ENCODE measurements around the gene FAM193B. TPM values are rescaled to one million over a fixed set of nuclear protein-coding genes. Genes with fewer than 3 reads are reported as not detected.
A peak's percentile ranks its signal among the peaks of the same experiment; 100 is the strongest.
"Not testable (repeated sequence)": the region's sequence is repeated elsewhere in the genome, so short reads cannot be mapped to it uniquely, and the experiment has no call there.

The FAM193B gene
- total RNA-seq, 1 experiment from 2014 or later = 33.8 TPM

DNA sequence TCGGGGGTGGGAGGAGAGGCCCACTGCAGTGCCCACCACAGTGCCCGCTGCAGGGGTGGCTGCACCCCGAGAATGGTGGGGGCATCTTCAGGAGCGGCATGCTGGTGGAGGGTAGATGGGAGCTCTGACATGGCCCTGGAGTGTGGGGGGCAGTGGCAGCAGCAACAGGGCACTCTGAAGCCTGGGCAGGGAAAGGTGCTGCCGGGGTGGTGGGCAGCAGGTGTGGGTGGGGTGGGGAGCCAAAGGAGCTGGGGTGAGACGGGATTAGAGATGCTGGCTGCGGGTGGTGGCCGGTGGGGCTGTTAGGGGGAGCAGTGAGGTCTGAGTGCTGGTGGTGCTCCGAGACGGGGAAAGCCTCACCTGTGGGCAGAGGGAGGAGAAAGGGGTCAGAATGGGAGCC, 18.0 kb downstream of the FAM193B start:
- Histone ChIP-seq H3K36me3 (peaks cover 41% of the 10 kb centered on the region), H3K4me1 (peaks cover 22% of the 10 kb centered on the region), H3K27me3 (no peaks in the 10 kb centered on the region), H3K9me3 (replicated peaks) (no peaks in the 10 kb centered on the region), H3K27ac (no peak overlapping the region), H3K4me3 (no peak overlapping the region)
- no peak for DNase-seq

DNA sequence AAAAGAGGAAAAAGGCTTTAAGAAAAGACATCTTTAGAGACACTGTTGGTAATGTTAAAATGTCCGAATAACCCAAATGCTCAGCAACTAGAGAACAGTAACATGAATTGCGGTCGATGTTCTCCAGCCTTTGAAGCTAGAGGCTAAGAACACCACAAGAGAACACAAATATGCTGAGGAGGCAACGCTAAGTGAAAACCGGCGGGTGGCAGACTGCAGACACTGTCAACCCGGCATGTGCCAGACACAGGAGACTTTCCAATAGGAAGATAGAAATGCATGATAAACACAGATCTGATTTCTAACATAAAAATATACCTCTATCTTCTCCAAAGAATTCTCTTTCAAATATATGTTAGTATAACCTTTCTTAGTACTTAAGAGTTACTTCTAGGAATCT, 19.2 kb downstream of the FAM193B start:
- DNase-seq = no peak
- peaks cover 22% of the 10 kb centered on the region for H3K4me1 ChIP-seq
- H3K4me3 ChIP-seq = no peak overlapping the region
- no peak overlapping the region for H3K27ac ChIP-seq
- peaks cover 50% of the 10 kb centered on the region for H3K36me3 ChIP-seq
- H3K9me3 ChIP-seq (replicated peaks) = no peaks in the 10 kb centered on the region
- no peaks in the 10 kb centered on the region for H3K27me3 ChIP-seq

DNA sequence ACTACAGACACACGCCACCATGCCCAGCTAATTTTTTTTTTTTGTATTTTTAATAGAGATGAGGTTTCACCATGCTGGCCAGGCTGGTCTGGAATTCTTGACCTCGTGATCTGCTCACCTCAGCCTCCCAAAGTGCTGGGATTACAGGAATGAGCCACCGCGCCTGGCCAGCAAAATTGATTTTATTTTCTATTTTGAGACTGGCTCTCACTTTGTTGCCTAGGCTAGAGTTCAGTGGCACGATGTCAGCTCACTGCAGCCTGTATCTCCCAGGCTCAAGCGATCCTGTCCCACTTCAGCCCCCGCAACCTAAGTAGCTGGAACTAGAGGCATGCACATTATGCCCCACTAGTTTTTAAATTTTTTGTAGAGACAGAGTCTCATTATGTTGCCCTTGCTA, 19.9 kb downstream of the FAM193B start:
- not testable (repeated sequence) for H3K27ac ChIP-seq; H3K4me3 ChIP-seq; H3K27me3 ChIP-seq; DNase-seq; H3K9me3 ChIP-seq (replicated peaks)
- Histone ChIP-seq H3K36me3 (peaks cover 50% of the 10 kb centered on the region), H3K4me1 (peaks cover 20% of the 10 kb centered on the region)

DNA sequence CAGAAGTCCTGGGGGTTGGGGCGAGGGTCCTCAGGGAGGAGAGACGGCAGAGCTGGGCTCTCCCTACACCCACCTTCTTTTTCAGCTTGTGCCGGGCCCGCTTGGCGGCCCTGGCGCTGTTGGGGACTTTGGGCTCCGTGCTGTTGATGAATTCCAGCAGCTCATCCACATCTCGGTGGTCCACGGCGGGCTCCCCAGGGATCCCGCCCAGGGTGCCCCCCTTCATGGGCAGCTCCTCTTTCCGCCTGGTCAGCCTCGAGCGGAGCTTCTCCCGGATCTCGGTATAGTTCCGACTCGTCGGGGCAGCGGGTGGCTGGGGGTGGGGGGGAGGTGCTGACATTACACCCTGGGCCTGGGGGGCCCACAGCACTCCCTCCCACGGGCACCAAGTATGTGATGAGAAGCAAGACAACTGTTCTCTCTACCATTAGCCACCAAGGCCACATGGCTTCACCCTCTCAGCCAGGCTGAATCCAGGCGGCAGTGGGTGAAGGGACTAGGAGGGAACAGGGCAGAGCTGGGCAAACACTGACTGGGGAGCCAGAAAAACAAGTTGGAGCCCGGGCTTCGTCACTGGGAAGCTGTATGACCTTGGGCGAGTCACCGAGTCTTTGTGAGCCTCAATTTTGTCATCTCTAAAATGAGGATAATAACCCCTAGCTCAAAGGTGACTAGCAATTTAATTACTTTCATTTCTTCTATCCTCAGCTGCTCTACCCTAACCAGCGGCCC, 23.0 kb downstream of the FAM193B start:
- peaks cover 31% of the 10 kb centered on the region for H3K36me3 ChIP-seq
- no peak overlapping the region for H3K4me3 ChIP-seq
- H3K27ac ChIP-seq = no peak overlapping the region
- no peaks in the 10 kb centered on the region for H3K9me3 ChIP-seq (replicated peaks)
- H3K27me3 ChIP-seq = no peaks in the 10 kb centered on the region
- DNase-seq = no peak
- H3K4me1 ChIP-seq = peaks cover 12% of the 10 kb centered on the region

DNA sequence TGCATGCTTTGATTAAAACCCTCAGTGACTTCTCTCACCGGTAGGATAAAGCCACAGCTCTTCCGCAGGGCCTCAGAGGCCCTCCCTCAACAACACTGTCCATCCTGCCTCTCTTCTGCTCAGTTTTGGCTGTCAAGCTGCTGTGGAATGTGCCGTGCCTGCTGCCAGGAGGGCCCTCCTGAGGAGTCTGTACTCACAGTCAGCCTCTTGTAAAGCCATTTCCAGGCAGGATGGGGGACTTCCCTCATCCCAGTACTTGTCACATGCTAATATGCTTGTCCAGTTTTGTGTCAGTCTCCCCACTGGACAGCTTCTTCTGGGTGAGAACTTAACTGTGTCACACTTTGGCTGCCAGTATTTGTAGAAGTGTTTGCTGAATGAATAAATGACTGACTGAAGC, 23.7 kb downstream of the FAM193B start:
- Histone ChIP-seq H3K27ac (no peak overlapping the region), H3K27me3 (no peaks in the 10 kb centered on the region), H3K4me3 (no peak overlapping the region), H3K36me3 (peaks cover 30% of the 10 kb centered on the region), H3K4me1 (peaks cover 19% of the 10 kb centered on the region), H3K9me3 (replicated peaks) (no peaks in the 10 kb centered on the region)
- no peak for DNase-seq

DNA sequence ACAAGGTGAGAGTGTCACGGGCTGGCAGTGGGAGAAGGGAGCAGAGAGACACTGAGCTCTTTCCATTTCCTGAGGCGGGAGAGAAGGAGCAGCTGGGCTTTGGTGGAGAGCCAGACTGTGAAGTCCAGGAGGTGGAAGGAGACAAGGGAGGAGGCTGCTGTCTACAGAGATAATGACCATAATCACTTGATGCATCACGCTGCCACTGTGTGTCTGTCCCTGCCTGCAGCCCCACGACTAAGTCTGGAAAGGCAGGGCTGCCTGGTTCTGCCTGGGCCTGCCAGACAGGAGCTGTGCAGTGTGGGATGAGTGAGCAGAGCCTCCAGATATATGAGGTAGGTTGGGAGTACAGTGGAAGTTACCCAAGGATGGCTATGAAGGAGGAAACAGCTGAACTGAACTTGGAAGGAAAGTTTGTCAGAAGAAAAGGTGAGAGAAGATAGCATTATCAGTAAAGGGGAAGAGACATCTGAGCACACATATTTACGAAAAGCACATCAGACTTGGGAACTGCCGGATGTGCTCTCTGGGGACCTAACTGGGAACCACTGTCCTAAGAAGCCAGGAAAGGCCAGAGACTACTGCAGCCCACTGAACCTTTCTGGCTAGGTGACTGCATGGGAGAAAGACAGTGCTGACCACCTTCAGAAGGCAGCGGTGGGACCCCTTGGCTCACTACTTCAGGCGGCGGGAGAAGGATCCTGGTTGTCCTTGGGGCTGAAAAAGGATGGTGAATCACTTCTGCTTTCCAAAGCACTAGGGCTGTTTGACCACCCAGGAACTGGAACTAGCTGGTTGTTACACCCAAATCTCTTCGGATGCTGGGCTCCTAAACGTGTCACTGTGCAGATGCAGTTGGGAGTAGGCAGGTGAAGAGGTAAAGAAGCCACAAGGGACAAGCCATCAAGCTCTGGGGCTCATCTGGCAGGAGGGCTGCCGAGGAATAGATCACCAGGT, 24.8 kb downstream of the FAM193B start:
- H3K36me3 ChIP-seq = peaks cover 31% of the 10 kb centered on the region
- DNase-seq = no peak
- H3K4me3 ChIP-seq = no peak overlapping the region
- H3K27me3 ChIP-seq = no peaks in the 10 kb centered on the region
- H3K9me3 ChIP-seq (replicated peaks) = no peaks in the 10 kb centered on the region
- peaks cover 24% of the 10 kb centered on the region for H3K4me1 ChIP-seq
- H3K27ac ChIP-seq = no peak overlapping the region

DNA sequence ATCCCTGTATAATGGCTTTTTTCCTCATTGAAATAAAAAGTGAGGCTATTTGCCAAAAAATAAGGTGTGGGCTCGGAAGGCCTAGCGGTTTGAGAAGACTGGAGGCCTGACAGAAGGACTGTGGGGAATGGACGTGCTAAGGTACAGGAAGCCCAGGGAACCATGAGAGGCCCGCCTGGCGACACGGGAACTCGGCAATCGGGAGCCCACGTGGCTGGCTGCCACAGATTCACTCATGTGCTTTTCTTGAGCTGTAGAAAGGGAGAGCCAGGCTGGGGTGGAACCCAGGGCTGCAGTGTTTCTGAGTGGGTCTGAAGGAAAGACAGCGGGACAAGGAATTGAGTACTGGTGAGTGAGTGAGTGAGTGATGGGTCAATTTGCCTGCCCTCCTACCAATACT, 25.7 kb downstream of the FAM193B start:
- Histone ChIP-seq H3K4me1 (peaks cover 24% of the 10 kb centered on the region), H3K9me3 (replicated peaks) (no peaks in the 10 kb centered on the region), H3K36me3 (peaks cover 37% of the 10 kb centered on the region), H3K4me3 (no peak overlapping the region), H3K27ac (no peak overlapping the region), H3K27me3 (no peaks in the 10 kb centered on the region)
- DNase-seq = no peak

DNA sequence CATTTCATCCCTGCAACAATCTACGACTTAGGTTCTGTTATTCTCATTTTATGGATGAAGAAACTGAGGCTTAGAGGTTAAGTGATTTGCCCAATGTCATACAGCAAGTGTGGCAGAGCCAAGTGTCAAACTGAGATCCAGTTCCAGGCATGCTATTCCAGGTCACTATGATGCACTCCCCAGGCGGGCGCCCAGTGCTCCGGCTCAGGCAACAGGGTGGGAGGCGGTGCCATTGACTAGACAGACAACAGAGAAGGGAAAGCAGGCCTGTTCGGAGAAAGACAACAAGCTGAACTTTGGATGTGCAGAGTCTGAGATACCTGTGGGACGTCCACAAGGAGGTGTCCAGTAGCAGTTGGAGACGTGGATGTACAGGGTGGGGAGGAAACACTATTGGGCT, 26.8 kb downstream of the FAM193B start:
- Histone ChIP-seq H3K9me3 (replicated peaks) (no peaks in the 10 kb centered on the region), H3K4me1 (peaks cover 24% of the 10 kb centered on the region), H3K27me3 (no peaks in the 10 kb centered on the region), H3K4me3 (no peak overlapping the region), H3K27ac (no peak overlapping the region), H3K36me3 (peaks cover 47% of the 10 kb centered on the region)
- no peak for DNase-seq

DNA sequence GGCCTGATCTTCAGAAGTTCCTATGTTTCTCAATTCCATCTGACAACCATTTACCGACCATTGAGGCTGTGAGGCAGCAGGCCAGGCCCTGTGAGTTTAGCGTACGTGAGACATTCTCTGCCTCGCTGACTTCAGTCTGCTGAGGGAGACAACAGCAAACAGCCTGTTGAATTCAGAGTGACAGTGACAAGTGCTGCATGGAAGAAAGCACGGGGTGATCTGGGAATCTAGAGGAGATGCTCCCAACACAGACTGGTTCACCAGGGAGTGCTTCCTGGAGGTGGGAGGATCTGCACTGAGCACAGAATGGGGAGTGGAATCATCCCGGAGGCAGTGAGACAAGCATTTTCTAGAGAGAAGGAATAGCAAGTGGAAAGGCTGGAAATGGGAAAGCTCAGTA, 27.6 kb downstream of the FAM193B start:
- no peaks in the 10 kb centered on the region for H3K9me3 ChIP-seq (replicated peaks)
- DNase-seq = peak; percentile 59 to 74
- no peaks in the 10 kb centered on the region for H3K27me3 ChIP-seq
- peak overlapping the region; percentile 76 for H3K27ac ChIP-seq
- H3K4me3 ChIP-seq = no peak overlapping the region
- peaks cover 50% of the 10 kb centered on the region for H3K36me3 ChIP-seq
- peaks cover 26% of the 10 kb centered on the region for H3K4me1 ChIP-seq

DNA sequence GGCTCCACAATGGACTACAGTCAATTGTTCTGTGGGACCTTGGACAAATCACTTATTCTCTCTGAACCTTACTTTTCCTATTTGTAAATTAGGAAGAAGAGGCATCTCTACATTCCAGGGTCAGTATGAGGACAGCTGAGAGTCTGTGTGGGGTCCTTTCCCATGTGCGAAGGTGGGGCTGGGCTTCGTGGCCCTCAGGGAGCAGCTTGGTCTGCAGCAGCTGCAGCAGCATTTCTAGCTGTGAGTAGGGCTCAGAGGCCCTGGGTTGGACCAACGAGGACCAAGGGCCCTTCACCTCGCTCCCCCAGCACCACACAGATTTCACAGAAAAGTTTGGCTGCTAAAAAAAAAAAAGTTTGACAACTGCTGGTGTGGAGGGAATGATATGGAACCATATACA, 28.2 kb downstream of the FAM193B start:
- Histone ChIP-seq H3K4me1 (peaks cover 32% of the 10 kb centered on the region), H3K4me3 (no peak overlapping the region), H3K27ac (peak overlapping the region; percentile 76), H3K9me3 (replicated peaks) (no peaks in the 10 kb centered on the region), H3K27me3 (no peaks in the 10 kb centered on the region), H3K36me3 (peaks cover 49% of the 10 kb centered on the region)
- DNase-seq = peak; percentile 75 to 84

DNA sequence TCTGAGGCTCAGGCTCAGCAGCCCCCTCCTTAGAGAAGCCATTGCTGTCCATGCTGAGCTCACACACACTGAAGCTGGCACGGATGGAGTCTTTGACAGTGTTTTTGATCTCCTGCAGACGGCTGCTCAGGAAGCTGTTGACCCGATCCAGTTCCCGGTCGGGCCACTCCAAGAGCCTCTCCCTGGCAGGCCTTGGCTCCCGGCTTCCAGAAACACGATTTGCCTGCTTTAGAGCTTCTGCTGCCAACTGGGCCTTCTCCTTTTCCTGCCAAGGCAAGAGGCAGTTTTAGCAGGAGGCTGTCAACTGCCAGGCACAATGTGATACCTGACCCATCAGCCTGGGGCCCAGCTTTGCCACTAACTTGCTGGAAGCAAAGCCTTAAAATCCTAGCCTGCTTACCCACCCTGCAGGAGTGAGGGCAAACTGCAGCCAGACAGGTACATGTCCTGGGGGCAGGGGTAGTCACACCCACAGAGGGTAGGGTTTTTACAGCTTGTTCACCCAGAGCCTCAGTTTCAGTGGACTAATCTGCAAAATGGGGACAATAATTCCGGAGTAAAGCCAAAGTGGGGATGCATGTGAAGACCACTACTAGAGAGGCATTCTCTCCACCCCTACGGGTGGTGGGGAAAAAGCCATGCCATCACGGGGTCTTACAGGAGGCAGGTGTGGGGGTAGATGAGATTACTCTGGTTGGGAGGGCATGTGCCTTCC, 29.3 kb downstream of the FAM193B start:
- H3K4me3 ChIP-seq = no peak overlapping the region
- peaks cover 42% of the 10 kb centered on the region for H3K4me1 ChIP-seq
- peaks cover 45% of the 10 kb centered on the region for H3K36me3 ChIP-seq
- H3K9me3 ChIP-seq (replicated peaks) = no peaks in the 10 kb centered on the region
- H3K27ac ChIP-seq = peak overlapping the region; percentile 76; the same call in 1 of the 2 replicates
- no peak for DNase-seq
- H3K27me3 ChIP-seq = no peaks in the 10 kb centered on the region

DNA sequence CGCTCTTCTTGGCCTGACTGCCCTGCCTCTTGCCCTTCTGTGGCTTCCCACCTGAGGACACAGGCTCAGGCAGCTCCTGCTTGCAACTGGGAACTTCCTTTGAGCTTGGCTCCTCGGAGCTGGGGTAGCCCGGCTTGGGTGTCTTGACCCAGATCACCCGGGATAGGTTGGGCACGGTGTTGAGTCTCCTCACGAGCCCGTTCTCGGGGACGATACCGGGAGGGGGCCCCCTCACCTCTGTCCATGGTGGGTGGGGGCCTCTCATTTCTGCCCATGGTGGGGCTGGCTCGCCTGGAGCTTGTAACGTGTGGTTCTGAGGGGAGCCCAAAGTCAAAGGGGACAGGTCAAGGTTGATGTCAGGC, 29.8 kb downstream of the FAM193B start:
- Histone ChIP-seq H3K27ac (no peak overlapping the region), H3K27me3 (no peaks in the 10 kb centered on the region), H3K9me3 (replicated peaks) (no peaks in the 10 kb centered on the region), H3K4me3 (no peak overlapping the region), H3K36me3 (peaks cover 49% of the 10 kb centered on the region), H3K4me1 (peaks cover 46% of the 10 kb centered on the region)
- DNase-seq = no peak

DNA sequence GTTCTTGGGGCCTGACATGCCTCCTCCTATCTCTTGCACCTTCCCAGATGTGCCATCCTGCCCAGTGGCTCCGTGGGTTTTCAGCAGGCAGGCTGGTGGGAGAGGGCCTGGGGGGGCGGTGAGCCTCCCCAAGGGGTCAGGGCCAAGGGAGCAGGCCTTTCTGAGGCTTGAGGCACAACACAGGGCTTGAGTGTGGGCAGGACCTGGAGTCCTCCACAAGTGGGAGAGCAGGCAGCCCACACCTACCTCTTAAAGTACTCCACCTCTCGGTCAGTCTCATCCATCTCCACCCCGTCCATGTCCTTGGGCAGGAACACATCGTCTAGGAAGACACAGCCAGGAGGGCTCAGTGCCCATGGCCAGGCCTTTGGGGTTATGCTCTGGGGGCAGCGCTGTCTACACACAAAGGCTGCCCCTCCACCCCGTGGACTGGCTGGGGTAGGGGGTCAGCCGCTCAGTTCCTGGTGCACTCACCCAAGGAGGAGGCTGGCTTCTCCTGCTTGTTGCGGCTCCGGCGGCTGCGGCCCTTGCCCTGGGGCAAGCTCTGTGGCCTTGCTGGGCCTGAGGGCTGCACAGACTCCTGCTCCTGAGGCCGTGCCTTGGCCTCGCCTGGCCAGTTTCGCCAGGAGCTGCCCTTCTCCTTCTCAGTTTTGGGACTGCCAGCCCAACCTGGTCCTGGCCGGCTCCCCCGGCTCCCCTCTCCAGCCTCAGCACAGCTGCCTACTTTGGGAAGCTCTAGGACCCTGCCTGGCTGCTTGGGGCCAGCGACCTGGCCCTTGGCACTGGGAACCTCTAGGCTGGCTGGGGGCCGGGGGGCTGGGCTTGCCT, 30.4 kb downstream of the FAM193B start:
- Histone ChIP-seq H3K4me3 (no peak overlapping the region), H3K4me1 (peaks cover 46% of the 10 kb centered on the region), H3K27me3 (no peaks in the 10 kb centered on the region), H3K27ac (no peak overlapping the region), H3K9me3 (replicated peaks) (no peaks in the 10 kb centered on the region), H3K36me3 (peaks cover 54% of the 10 kb centered on the region)
- no peak for DNase-seq

DNA sequence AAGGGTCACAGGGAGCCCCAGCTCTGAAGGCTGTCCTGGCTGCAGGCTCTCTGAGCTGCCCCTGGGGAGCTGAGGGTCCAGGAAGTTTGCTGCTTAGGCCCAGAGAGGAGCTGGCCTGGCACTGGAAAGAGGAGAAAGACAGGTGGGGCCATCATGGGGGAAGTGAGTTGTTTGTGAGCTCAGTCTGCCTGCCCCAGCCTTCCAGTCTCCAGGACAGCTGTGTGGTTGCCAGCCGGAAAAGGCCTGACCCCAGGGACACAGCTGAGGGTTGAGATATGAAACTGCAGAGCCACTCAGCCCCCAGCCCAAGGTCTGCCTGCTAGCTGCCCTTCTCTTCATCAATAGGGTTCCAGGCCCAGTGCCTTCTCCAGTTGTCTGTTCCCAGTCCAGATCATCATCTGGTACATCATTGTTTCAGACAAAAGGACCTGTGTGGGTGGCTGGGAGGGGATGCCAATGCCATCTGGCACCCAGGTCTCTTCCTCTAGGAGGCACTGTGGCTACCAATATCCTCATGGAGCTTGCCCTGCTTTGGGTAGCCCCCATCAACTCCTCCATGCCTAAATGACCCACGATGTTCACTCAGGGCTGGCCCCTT, 33.3 kb downstream of the FAM193B start:
- peak overlapping the region; percentile 49 for H3K27ac ChIP-seq
- DNase-seq = peak; percentile 87 to 90

More for the DNA sequence above, 33.3 kb downstream of the FAM193B start:
- no peaks in the 10 kb centered on the region for H3K9me3 ChIP-seq (replicated peaks)
- no peak overlapping the region for H3K4me3 ChIP-seq
- peaks cover 55% of the 10 kb centered on the region for H3K36me3 ChIP-seq
- H3K27me3 ChIP-seq = no peaks in the 10 kb centered on the region
- peaks cover 30% of the 10 kb centered on the region for H3K4me1 ChIP-seq

Measured in SJCRH30 (cell line).